COR-L47 (cell line): ENCODE measurements around the gene CBX8.

ENCODE experiments used
- DNase-seq: peaks from one replicate; lab custom pipeline; 2025; lab: John Stamatoyannopoulos, UW

CBX8 gene

GRCh38 chr17:79796763-79797491 lies at the start of gene CBX8:
Gene CBX8 (minus strand): TSS chr17:79797077. CDS start chr17:79796998, 79 bp downstream.
- peak; percentile 100 for DNase-seq

- no peak for DNase-seq
These were observed 48.7 kb upstream of the CBX8 start for GRCh38 chr17:79845601-79845949.

DNA sequence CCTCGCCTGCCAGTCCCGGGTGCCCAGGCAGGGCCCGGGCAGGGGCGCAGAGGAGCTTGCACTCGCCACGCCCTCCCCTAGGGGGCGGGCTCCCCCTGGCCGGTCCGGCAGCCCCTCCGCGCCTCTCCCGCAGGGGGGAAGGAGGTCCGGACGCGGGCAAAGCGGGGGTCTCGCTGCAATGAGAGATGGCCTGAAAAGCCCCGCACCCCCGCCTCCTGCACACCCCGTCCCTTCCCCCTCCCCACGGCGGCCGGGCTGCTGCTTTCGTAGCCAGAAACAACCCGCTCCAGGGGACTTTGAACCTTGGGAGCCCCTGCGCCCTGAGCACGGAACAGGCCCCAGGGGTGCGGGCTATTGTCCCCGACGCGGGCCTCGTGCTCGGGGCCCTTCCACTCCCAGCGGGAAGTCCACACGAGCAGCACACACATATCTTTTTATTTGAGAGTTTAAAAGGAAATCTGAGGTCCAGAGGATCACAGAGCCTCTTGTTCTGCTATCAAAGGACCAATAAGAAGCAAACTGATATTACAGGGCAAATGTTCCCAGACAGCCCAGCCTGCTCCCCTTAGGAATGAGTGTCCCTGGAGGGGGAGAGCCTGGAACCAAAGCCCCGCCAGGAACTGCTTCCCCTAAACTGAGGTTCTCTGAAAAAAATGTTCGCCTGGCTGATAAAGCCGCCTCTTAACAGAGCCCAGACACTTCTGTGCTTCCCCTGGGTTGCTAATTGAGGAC lies 48.2 kb upstream of the CBX8 start:
- no peak for DNase-seq

GRCh38 chr17:79843816-79844800 lies 47.2 kb upstream of the CBX8 start:
- DNase-seq: peak; percentile 42

DNA sequence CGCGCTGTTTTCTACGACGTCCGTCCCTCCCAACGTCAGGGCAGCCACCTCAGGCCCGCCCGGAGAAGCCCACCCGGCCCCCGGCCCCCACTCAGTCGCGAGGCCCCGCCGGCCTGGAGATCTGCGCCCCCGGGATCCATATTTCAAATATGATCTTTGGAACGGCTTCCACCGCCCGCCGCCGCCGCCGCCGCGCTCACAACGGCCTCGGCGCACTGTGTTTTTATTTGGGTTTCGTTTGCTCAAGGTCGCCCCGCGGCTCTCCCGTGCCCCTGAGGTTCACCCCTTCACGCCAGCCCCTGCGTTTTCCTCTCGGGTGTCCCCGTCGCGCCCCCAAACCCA lies 46.6 kb upstream of the CBX8 start:
- DNase-seq: no peak

- DNase-seq: no peak
These were observed 46.0 kb upstream of the CBX8 start for GRCh38 chr17:79842656-79843473.

DNA sequence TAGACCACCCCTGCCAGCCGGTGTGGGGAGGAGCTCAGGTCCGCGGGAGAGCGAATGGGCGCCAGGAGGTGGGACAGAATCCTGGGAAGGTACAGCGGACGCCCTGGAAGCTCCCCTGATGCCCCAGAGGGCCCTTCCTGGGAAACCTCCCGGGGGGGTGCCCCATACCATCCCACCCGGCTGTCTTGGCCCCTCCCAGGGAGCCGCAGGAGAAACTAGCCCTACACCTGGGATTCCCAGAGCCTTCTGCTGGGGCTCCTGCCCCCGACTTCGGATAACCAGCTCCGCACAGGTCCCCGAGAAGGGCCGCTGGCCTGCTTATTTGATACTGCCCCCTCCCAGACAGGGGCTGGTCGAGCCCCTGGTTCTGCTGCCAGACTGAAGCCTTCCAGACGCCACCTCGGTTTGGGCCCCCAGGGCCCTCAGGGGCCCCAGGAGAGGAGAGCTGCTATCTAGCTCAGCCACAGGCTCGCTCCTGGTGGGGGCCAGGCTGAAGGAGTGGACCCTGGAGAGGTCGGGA lies 45.3 kb upstream of the CBX8 start:
- no peak for DNase-seq

DNA sequence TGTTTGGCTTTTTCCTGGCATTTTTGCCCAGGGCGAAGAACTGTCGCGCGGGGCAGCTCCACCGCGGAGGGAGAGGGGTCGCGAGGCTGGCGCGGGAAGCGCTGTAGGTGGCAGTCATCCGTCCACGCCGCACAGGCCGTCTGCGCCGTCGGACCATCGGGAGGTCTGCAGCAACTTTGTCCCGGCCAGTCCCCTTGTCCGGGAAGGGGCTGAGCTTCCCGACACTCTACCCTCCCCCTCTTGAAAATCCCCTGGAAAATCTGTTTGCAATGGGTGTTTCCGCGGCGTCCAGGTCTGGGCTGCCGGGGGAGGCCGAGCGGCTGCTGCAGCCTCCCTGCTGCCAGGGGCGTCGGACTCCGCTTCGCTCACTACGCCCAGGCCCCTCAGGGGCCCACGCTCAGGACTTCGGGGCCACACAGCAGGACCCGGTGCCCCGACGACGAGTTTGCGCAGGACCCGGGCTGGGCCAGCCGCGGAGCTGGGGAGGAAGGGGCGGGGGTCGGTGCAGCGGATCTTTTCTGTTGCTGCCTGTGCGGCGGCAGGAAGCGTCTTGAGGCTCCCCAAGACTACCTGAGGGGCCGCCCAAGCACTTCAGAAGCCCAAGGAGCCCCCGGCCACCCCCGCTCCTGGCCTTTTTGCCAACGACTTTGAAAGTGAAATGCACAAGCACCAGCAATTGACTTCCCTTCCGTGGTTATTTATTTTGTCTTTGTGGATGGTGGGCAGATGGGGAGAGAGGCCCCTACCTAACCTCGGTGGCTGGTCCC lies 44.7 kb upstream of the CBX8 start:
- DNase-seq: no peak

DNA sequence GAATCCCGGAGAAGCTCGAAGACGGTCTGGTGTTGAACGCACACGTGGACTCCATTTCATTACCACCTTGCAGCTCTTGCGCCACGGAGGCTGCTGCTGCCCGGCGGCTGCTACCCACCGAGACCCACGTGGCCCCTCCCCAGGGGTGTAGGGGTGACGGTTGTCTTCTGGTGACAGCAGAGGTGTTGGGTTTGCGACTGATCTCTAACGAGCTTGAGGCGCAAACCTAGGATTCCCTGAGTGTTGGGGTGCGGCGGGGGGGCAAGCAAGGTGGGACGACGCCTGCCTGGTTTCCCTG lies 44.1 kb upstream of the CBX8 start:
- DNase-seq: no peak

DNA sequence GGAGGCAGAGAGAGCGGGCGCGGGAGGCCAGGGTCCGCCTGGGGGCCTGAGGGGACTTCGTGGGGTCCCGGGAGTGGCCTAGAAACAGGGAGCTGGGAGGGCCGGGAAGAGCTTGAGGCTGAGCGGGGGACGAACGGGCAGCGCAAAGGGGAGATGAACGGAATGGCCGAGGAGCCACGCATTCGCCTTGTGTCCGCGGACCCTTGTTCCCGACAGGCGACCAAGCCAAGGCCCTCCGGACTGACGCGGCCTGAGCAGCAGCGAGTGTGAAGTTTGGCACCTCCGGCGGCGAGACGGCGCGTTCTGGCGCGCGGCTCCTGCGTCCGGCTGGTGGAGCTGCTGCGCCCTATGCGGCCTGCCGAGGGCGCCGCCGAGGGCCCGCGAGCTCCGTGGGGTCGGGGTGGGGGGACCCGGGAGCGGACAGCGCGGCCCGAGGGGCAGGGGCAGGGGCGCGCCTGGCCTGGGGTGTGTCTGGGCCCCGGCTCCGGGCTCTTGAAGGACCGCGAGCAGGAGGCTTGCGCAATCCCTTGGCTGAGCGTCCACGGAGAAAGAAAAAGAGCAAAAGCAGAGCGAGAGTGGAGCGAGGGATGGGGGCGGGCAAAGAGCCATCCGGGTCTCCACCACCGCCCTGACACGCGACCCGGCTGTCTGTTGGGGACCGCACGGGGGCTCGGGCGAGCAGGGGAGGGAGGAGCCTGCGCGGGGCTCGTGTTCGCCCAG lies 43.6 kb upstream of the CBX8 start:
- no peak for DNase-seq

- DNase-seq: peak; percentile 93
These were observed 42.7 kb upstream of the CBX8 start, which contains the start of gene CBX4 for GRCh38 chr17:79839356-79840268. Gene CBX4 (minus strand): TSS chr17:79839440. CDS start chr17:79839251, 189 bp downstream.

- DNase-seq: no peak
These were observed 41.8 kb upstream of the CBX8 start for GRCh38 chr17:79838522-79839274.

GRCh38 chr17:79837888-79838521 lies 41.1 kb upstream of the CBX8 start:
- DNase-seq: no peak

- DNase-seq: peak; percentile 64
These were observed 40.4 kb upstream of the CBX8 start for GRCh38 chr17:79836972-79837887.

DNA sequence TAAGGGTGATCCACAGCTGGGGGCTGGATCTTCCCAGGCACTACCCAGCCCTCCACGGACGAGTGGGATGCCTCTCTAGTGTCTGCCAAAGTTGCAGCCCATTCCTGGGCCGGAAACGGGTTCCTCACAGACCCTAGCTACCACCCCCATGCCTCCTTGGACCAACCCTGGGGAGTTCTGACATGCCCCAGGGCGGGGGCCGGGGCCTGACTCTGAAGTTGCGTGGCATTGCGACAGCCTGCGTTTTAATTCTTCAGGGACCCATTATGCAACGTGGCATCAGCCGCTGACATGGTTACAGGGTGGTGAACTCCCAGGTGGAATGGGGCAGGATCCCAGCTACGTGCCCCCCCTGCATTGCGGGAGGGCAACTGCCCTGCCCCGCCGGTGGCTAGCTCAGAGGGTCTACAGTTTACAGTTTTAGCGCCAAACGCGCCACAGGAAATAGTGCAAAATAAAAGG lies 39.7 kb upstream of the CBX8 start:
- no peak for DNase-seq

- peak; percentile 85 for DNase-seq
These were observed 39.2 kb upstream of the CBX8 start for GRCh38 chr17:79835953-79836509.
